ENCODE data around the gene CFB.

DNA sequence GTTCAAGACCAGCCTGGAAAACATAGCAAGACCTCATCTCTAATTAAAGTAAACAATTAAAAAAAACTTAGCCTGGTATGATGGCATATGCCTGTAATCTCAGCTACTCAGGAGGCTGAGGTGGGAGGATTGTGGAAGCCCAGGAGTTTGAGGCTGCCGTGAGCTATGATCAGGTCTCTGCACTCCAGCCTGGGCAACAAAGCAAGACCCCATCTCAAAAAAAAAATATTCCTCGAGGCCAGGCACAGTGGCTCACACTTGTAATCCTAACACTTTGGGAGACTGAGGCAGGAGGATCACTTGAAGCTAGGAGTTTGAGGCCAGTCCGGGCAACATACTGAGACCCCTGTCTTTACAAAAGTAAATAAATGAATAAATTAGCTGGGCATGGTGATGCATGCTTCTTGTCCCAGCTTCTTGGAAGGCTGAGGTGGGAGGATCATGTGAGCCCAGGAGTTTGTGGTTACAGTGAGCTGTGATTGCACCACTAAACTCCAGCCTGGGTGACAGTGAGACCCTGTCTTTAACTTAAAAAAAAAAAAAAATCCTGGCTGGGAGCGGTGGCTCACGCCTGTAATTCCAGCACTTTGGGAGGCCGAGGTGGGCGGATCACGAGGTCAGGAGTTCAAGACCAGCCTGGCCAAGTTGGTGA is 27.7 kb upstream of the CFB start:
- TF ChIP-seq, protein P1, sequence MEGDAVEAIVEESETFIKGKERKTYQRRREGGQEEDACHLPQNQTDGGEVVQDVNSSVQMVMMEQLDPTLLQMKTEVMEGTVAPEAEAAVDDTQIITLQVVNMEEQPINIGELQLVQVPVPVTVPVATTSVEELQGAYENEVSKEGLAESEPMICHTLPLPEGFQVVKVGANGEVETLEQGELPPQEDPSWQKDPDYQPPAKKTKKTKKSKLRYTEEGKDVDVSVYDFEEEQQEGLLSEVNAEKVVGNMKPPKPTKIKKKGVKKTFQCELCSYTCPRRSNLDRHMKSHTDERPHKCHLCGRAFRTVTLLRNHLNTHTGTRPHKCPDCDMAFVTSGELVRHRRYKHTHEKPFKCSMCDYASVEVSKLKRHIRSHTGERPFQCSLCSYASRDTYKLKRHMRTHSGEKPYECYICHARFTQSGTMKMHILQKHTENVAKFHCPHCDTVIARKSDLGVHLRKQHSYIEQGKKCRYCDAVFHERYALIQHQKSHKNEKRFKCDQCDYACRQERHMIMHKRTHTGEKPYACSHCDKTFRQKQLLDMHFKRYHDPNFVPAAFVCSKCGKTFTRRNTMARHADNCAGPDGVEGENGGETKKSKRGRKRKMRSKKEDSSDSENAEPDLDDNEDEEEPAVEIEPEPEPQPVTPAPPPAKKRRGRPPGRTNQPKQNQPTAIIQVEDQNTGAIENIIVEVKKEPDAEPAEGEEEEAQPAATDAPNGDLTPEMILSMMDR (conservative IDR thresholded peaks at IDR 0.05; ENCODE audit: low read depth, low read length), result no peak
- TF ChIP-seq EZH2 (IDR thresholded peaks at IDR 0.05; ENCODE audit: low read length, unreplicated experiment), result no peak
- no peak for TF ChIP-seq EZH2phosphoT487 (IDR thresholded peaks at IDR 0.05; ENCODE audit: borderline replicate concordance, low read length)
